Transverse colon (tissue), 4 donors: ENCODE data around the gene PDGFC.

ENCODE experiments used
- POLR2A ChIP-seq: fragments of 450-650 bp; IDR thresholded peaks from one replicate; pipeline ENCODE4 v1.6.1; 2016; ENCODE audit warnings: antibody characterized with exemption, mild to moderate bottlenecking, moderate library complexity
- POLR2AphosphoS5 ChIP-seq, 3 donors: sonication (generic); formaldehyde crosslinking; IDR thresholded peaks; one replicate each; pipeline ENCODE4 v1.6.1; 2016; ENCODE audit warnings: antibody characterized with exemption in 3 of 3
- TF ChIP-seq, protein P1 (sequence below), 5 experiments: fragments of 200-600 bp in 3 of 5; fragments of 450-650 bp in 2 of 5; sonication (generic) in 3 of 5; IDR thresholded peaks; 1 replicate in 2 of 5; 2 replicates in 3 of 5; pipeline ENCODE4 v1.5.1; 2016 to 2017; ENCODE audit warnings: antibody characterized with exemption in 5 of 5, inconsistent platforms in 3 of 5, mild to moderate bottlenecking in 2 of 5, moderate library complexity in 1 of 5

DNA sequence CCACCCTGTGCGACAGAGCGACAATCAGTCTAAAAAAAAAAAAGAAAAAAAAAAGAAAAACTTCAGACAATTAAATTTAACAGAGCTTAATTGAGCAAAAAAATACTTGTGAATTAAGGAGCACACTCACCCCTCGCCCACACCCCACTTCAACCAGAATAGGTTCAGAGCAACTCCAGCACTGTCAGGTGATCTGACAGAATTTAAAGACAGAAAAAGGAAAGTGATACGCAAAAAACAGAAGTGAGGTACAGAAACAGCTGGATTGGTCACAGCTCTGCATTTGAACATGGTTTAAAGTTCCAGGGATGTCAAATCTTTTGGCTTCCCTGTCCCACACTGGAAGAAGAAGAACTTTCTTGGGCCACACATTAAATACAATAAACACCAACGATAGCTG lies 174.4 kb downstream of the PDGFC start:
- TF ChIP-seq, protein P1, sequence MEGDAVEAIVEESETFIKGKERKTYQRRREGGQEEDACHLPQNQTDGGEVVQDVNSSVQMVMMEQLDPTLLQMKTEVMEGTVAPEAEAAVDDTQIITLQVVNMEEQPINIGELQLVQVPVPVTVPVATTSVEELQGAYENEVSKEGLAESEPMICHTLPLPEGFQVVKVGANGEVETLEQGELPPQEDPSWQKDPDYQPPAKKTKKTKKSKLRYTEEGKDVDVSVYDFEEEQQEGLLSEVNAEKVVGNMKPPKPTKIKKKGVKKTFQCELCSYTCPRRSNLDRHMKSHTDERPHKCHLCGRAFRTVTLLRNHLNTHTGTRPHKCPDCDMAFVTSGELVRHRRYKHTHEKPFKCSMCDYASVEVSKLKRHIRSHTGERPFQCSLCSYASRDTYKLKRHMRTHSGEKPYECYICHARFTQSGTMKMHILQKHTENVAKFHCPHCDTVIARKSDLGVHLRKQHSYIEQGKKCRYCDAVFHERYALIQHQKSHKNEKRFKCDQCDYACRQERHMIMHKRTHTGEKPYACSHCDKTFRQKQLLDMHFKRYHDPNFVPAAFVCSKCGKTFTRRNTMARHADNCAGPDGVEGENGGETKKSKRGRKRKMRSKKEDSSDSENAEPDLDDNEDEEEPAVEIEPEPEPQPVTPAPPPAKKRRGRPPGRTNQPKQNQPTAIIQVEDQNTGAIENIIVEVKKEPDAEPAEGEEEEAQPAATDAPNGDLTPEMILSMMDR (IDR thresholded peaks at IDR 0.05) = no peak
- TF ChIP-seq POLR2AphosphoS5 (IDR thresholded peaks at IDR 0.05) = no peak
- TF ChIP-seq POLR2A = no peak
